ENCODE measurements around the gene SDR9C7.

Gene SDR9C7

GRCh38 chr12:56935157-56935556, 949 bp upstream of the SDR9C7 start:
- ChIA-PET CTCF (no interaction called here), POLR2A (ENCODE audit: low non-redundant PET) (no interaction called here)
- TF ChIP-seq CTCF (conservative IDR thresholded peaks at IDR 0.05; ENCODE audit: low read depth) = no peak
- H3K27ac ChIP-seq = no peak overlapping the region
- DNase-seq (ENCODE audit: low spot score) = no peak

GRCh38 chr12:56932867-56933266, 1.3 kb downstream of the SDR9C7 start:
- DNase-seq (ENCODE audit: low spot score) = no peak
- CTCF ChIA-PET = interaction anchor here (0.6 kb wide), 1 partner anchor 1176 kb away, joined by 3 read pairs; no protein-coding TSS in a partner anchor
- no peak for TF ChIP-seq CTCF (conservative IDR thresholded peaks at IDR 0.05; ENCODE audit: low read depth)
- POLR2A ChIA-PET (ENCODE audit: low non-redundant PET) = no interaction called here
- no peak overlapping the region for H3K27ac ChIP-seq

GRCh38 chr12:56932146-56932545, 2.1 kb downstream of the SDR9C7 start:
- no peak for TF ChIP-seq CTCF (conservative IDR thresholded peaks at IDR 0.05; ENCODE audit: low read depth)
- DNase-seq (ENCODE audit: low spot score) = no peak
- H3K27ac ChIP-seq = no peak overlapping the region
- ChIA-PET CTCF (no interaction called here), POLR2A (ENCODE audit: low non-redundant PET) (no interaction called here)

GRCh38 chr12:56931474-56931978, 2.7 kb downstream of the SDR9C7 start:
- CTCF ChIA-PET = interaction anchor here (0.6 kb wide), 1 partner anchor 98 kb away, joined by 5 read pairs; no protein-coding TSS in a partner anchor
- no peak overlapping the region for H3K27ac ChIP-seq

GRCh38 chr12:56930241-56930640, 4.0 kb downstream of the SDR9C7 start:
- TF ChIP-seq CTCF (conservative IDR thresholded peaks at IDR 0.05; ENCODE audit: low read depth) = no peak
- CTCF ChIA-PET = interaction anchor here (0.7 kb wide), 1 partner anchor 63 kb away, joined by 4 read pairs; no protein-coding TSS in a partner anchor
- POLR2A ChIA-PET (ENCODE audit: low non-redundant PET) = no interaction called here
- no peak overlapping the region for H3K27ac ChIP-seq
- DNase-seq (ENCODE audit: low spot score) = no peak

More at GRCh38 chr12:56931474-56931978, 2.7 kb downstream of the SDR9C7 start:
- POLR2A ChIA-PET (ENCODE audit: low non-redundant PET) = no interaction called here
- DNase-seq (ENCODE audit: low spot score) = no peak
- TF ChIP-seq CTCF (conservative IDR thresholded peaks at IDR 0.05; ENCODE audit: low read depth) = no peak

- no peak for DNase-seq (ENCODE audit: low spot score)
- POLR2A ChIA-PET (ENCODE audit: low non-redundant PET) = no interaction called here
- no peak overlapping the region for H3K27ac ChIP-seq
- CTCF ChIA-PET = interaction anchor here (0.7 kb wide), 1 partner anchor 64 kb away, joined by 4 read pairs; no protein-coding TSS in a partner anchor
- TF ChIP-seq CTCF (conservative IDR thresholded peaks at IDR 0.05; ENCODE audit: low read depth) = no peak
Observed at GRCh38 chr12:56929780-56930179, 4.4 kb downstream of the SDR9C7 start.

Measured in RWPE1 (cell line).